Neural progenitor cell (in vitro differentiated cells): ENCODE data around the gene HSDL2.

Source experiments
- CTCF ChIP-seq: fragments of 200-600 bp; sonication (generic); IDR thresholded peaks from 2 replicates; pipeline ENCODE4 v1.5.1; 2017; ENCODE audit warnings: antibody characterized with exemption, mild to moderate bottlenecking
- EZH2 ChIP-seq: fragments of 200-600 bp; sonication (generic); IDR thresholded peaks from 2 replicates; pipeline ENCODE4 v1.6.1; 2017; ENCODE audit warnings: antibody characterized with exemption, mild to moderate bottlenecking, moderate library complexity

- no peak for TF ChIP-seq CTCF
- TF ChIP-seq EZH2: no peak
These were observed 110.2 kb downstream of the HSDL2 start for GRCh38 chr9:112489876-112490666.
